Endothelial cell of umbilical vein (primary cell): ENCODE results near the gene KRT71. TPM values are rescaled to one million over a fixed set of nuclear protein-coding genes. Genes with fewer than 3 reads are reported as not detected.

ENCODE experiments used
- BruUV-seq: library from RNA; stranded (reverse); fragments of 400-500 nt; replicated peaks from 2 replicates; lab custom pipeline; 2021; lab: Mats Ljungman, UMichigan
- CTCF ChIA-PET: fragments of 300-600, 350-600 bp; sonication (Branson Sonifier 250); formaldehyde crosslinking; loops from one replicate; lab custom pipeline; 2021; ENCODE audit warnings: antibody characterized with exemption, inconsistent platforms; lab: Charles Lee
- POLR2A ChIA-PET: fragments of 300-600, 350-600 bp; sonication (Branson Sonifier 250); formaldehyde crosslinking; loops from one replicate; lab custom pipeline; 2021; ENCODE audit warnings: antibody characterized with exemption, inconsistent platforms; lab: Charles Lee
- DNase-seq: peaks from one replicate; pipeline ENCODE4 v3.0.0-alpha.2; 2011; ENCODE audit warnings: low read depth, low spot score
- FAIRE-seq: peaks from 2 replicates; lab custom pipeline; 2011; peaks lifted over from hg19 to GRCh38; lab: Jason Lieb, UNC
- H2AFZ ChIP-seq: 2 replicates; pipeline ENCODE4 v1.6.0; 2012; ENCODE audit warnings: low read depth, low read length, control low read depth, inconsistent platforms
- H3K27ac ChIP-seq: 2 replicates; pipeline ENCODE4 v1.5.1; 2011; ENCODE audit warnings: low read depth, mild to moderate bottlenecking, control low read depth, low read length, moderate library complexity; ENCODE audit not compliant: insufficient read depth
- H3K27me3 ChIP-seq, 2 experiments: 2 replicates each; pipeline versions ENCODE4 v1.6.0 to v1.6.1; 2011; ENCODE audit warnings: low read length in 2 of 2, mixed read lengths in 1 of 2; ENCODE audit not compliant: control insufficient read depth in 2 of 2, insufficient read depth in 2 of 2
- H3K36me3 ChIP-seq, 2 experiments: 2 replicates in 1 of 2; 3 replicates in 1 of 2; pipeline ENCODE4 v1.5.1; 2011; ENCODE audit warnings: low read length in 2 of 2, mild to moderate bottlenecking in 1 of 2, moderate library complexity in 1 of 2; ENCODE audit not compliant: control insufficient read depth in 2 of 2, insufficient read depth in 2 of 2; ENCODE audit errors: extremely low read depth in 1 of 2
- H3K4me1 ChIP-seq: 3 replicates; pipeline ENCODE4 v1.5.1; 2011; ENCODE audit warnings: mild to moderate bottlenecking, low read length; ENCODE audit not compliant: control insufficient read depth, insufficient read depth; ENCODE audit errors: extremely low read depth
- H3K4me2 ChIP-seq: 2 replicates; pipeline ENCODE4 v1.6.1; 2011; ENCODE audit warnings: low read length, control low read depth, mixed read lengths; ENCODE audit not compliant: insufficient read depth
- H3K4me3 ChIP-seq, 3 experiments: fragments of 200-600 bp in 1 of 3; sonication (generic), shearing (Covaris generic) in 1 of 3; replicated peaks in 1 of 3; 2 replicates each; pipeline ENCODE4 v1.5.1; 2011 to 2016; ENCODE audit warnings: control low read depth in 3 of 3, low read length in 3 of 3, mild to moderate bottlenecking in 2 of 3, inconsistent platforms in 1 of 3, low read depth in 1 of 3, moderate library complexity in 1 of 3; ENCODE audit not compliant: insufficient read depth in 1 of 3
- H3K79me2 ChIP-seq: 2 replicates; pipeline ENCODE4 v1.6.0; 2012; ENCODE audit warnings: low read length, inconsistent platforms; ENCODE audit not compliant: control insufficient read depth, insufficient read depth
- H3K9ac ChIP-seq: replicated peaks from 2 replicates; pipeline ENCODE3; 2011; ENCODE audit warnings: low read length, control low read depth; ENCODE audit not compliant: insufficient read depth; ENCODE audit errors: extremely low read depth
- H3K9me1 ChIP-seq: replicated peaks from 3 replicates; pipeline ENCODE4 v1.6.0; 2011; ENCODE audit warnings: mild to moderate bottlenecking, low read length; ENCODE audit not compliant: control insufficient read depth, insufficient read depth; ENCODE audit errors: extremely low read depth
- H3K9me3 ChIP-seq: replicated peaks from 2 replicates; pipeline ENCODE4 v1.5.1; 2012; ENCODE audit warnings: low read length, inconsistent platforms; ENCODE audit not compliant: control insufficient read depth, insufficient read depth
- H4K20me1 ChIP-seq: replicated peaks from 2 replicates; pipeline ENCODE3; 2011; ENCODE audit warnings: mild to moderate bottlenecking, low read length; ENCODE audit not compliant: control insufficient read depth, insufficient read depth; ENCODE audit errors: extremely low read depth
- EZH2 ChIP-seq: IDR thresholded peaks from 2 replicates; pipeline ENCODE4 v1.6.1; 2012; ENCODE audit warnings: borderline replicate concordance, low read depth, mild to moderate bottlenecking, moderate library complexity, low read length, inconsistent platforms; ENCODE audit not compliant: severe bottlenecking
- FOS ChIP-seq: IDR thresholded peaks from 2 replicates; pipeline ENCODE4 v1.6.1; 2011; ENCODE audit warnings: mild to moderate bottlenecking, low read length, moderate library complexity, borderline replicate concordance; ENCODE audit not compliant: insufficient read depth
- GATA2 ChIP-seq: IDR thresholded peaks from 2 replicates; pipeline ENCODE4 v1.7.0; 2011; ENCODE audit warnings: low read depth, mild to moderate bottlenecking, moderate library complexity, mixed read lengths, low read length; ENCODE audit not compliant: insufficient read length, insufficient read depth
- JUN ChIP-seq: IDR thresholded peaks from 2 replicates; pipeline ENCODE4 v1.6.1; 2011; ENCODE audit warnings: borderline replicate concordance, low read depth; ENCODE audit not compliant: insufficient read length, insufficient read depth
- MYC ChIP-seq: IDR thresholded peaks from one replicate; pipeline ENCODE4 v1.6.1; 2011; ENCODE audit warnings: mild to moderate bottlenecking, low read depth, low read length
- POLR2A ChIP-seq: IDR thresholded peaks from 2 replicates; pipeline ENCODE4 v1.6.1; 2012; ENCODE audit warnings: low read depth, mild to moderate bottlenecking, control low read depth, low read length
- POLR2AphosphoS5 ChIP-seq: IDR thresholded peaks from 2 replicates; pipeline ENCODE4 v1.6.1; 2012; ENCODE audit warnings: low read depth, mild to moderate bottlenecking, control low read depth, low read length, moderate library complexity; ENCODE audit not compliant: insufficient read depth
- dilution Hi-C: fragments of 300-500 bp; cut with MboI; formaldehyde crosslinking; loops from one replicate; pipeline ENCODE4 v1.15.0; 2019; ENCODE audit warnings: low sequenced_read_pairs; ENCODE audit not compliant: extremely low pct_ligation_motif_present
- intact Hi-C: fragments of 100-400 bp; cut with micrococcal nuclease; formaldehyde crosslinking; loops from one replicate; pipeline ENCODE4 v1.10.0; 2022
- polyA plus RNA-seq, 4 experiments: library from polyadenylated mRNA; depleted of rRNA in 3 of 4; stranded (reverse) in 3 of 4; unstranded in 1 of 4; fragments of >200 nt; gene quantifications; 2 replicates each; pipeline versions ENCODE4 v1.2.1 to v1.2.3, GENCODE V29; 2011 to 2012; ENCODE audit warnings: missing spikeins in 1 of 4
- total RNA-seq: library from RNA; stranded (reverse); gene quantifications from 2 replicates; pipeline ENCODE4 v1.2.3, GENCODE V29; 2021
- TF ChIP-seq, protein P1 (sequence below): IDR thresholded peaks from 2 replicates; pipeline ENCODE4 v1.6.1; 2011; ENCODE audit not compliant: insufficient read depth, insufficient read length
- TF ChIP-seq, protein P2 (sequence below), 2 donors: IDR thresholded peaks; 1 replicate in 1 of 2; 2 replicates in 1 of 2; pipeline ENCODE4 v1.5.1; 2011; ENCODE audit warnings: low read length in 2 of 2, mild to moderate bottlenecking in 2 of 2, moderate library complexity in 2 of 2, control low read depth in 1 of 2, inconsistent platforms in 1 of 2, low read depth in 1 of 2; ENCODE audit not compliant: insufficient read depth in 1 of 2; ENCODE audit errors: extremely low read depth in 1 of 2

KRT71 gene
- total and polyA plus RNA-seq, 2 donors (not counting 3 experiments of a cell fraction or from before 2014, with no cell fraction given): not detected

- Histone ChIP-seq H3K36me3 (no peaks in the 10 kb centered on the region), H3K27ac (no peak overlapping the region), H3K27me3 (peaks cover 10% of the 10 kb centered on the region in 2 experiments), H3K79me2 (no peaks in the 10 kb centered on the region), H3K4me2 (no peak overlapping the region), H3K4me1 (no peaks in the 10 kb centered on the region), H3K9me3 (no peaks in the 10 kb centered on the region), H3K4me3 (no peak overlapping the region), H4K20me1 (no peaks in the 10 kb centered on the region), H2AFZ (no peak overlapping the region), H3K9me1 (no peaks in the 10 kb centered on the region), H3K9ac (no peak overlapping the region)
- TF ChIP-seq, protein P1, sequence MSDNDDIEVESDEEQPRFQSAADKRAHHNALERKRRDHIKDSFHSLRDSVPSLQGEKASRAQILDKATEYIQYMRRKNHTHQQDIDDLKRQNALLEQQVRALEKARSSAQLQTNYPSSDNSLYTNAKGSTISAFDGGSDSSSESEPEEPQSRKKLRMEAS: no peak
- TF ChIP-seq POLR2A: no peak
- no peak for TF ChIP-seq GATA2
- TF ChIP-seq JUN: no peak
- no peak for TF ChIP-seq EZH2
- no peak for TF ChIP-seq MYC
- no peak for TF ChIP-seq POLR2AphosphoS5
- no peak for TF ChIP-seq FOS
- dilution Hi-C loops (no loop called here), intact Hi-C loops (no loop called here)
- no peak for FAIRE-seq
- POLR2A ChIA-PET: no interaction called here
- CTCF ChIA-PET: no interaction called here
- no TSS peak for BruUV-seq
- DNase-seq: no peak
Observed at GRCh38 chr12:52496590-52497071, 56.3 kb downstream of the KRT71 start.

- H3K27ac ChIP-seq: no peak overlapping the region
- DNase-seq: no peak
Observed at GRCh38 chr12:52496054-52496453, 56.9 kb downstream of the KRT71 start.

More at GRCh38 chr12:52496054-52496453, 56.9 kb downstream of the KRT71 start:
- BruUV-seq: no TSS peak
- POLR2A ChIA-PET: no interaction called here
- H2AFZ ChIP-seq: no peak overlapping the region
- no peak for FAIRE-seq
- no peak overlapping the region for H3K4me2 ChIP-seq
- H3K9ac ChIP-seq: no peak overlapping the region
- no peaks in the 10 kb centered on the region for H3K36me3 ChIP-seq
- H3K4me3 ChIP-seq: no peak overlapping the region
- H3K79me2 ChIP-seq: no peaks in the 10 kb centered on the region
- dilution Hi-C loops (no loop called here), intact Hi-C loops (no loop called here)
- H3K27me3 ChIP-seq: peaks cover 10% of the 10 kb centered on the region in 2 experiments
- no peaks in the 10 kb centered on the region for H3K9me3 ChIP-seq
- H4K20me1 ChIP-seq: no peaks in the 10 kb centered on the region
- TF ChIP-seq, protein P2, sequence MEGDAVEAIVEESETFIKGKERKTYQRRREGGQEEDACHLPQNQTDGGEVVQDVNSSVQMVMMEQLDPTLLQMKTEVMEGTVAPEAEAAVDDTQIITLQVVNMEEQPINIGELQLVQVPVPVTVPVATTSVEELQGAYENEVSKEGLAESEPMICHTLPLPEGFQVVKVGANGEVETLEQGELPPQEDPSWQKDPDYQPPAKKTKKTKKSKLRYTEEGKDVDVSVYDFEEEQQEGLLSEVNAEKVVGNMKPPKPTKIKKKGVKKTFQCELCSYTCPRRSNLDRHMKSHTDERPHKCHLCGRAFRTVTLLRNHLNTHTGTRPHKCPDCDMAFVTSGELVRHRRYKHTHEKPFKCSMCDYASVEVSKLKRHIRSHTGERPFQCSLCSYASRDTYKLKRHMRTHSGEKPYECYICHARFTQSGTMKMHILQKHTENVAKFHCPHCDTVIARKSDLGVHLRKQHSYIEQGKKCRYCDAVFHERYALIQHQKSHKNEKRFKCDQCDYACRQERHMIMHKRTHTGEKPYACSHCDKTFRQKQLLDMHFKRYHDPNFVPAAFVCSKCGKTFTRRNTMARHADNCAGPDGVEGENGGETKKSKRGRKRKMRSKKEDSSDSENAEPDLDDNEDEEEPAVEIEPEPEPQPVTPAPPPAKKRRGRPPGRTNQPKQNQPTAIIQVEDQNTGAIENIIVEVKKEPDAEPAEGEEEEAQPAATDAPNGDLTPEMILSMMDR (IDR thresholded peaks at IDR 0.05; ENCODE audit: extremely low read depth in 1 of 2, insufficient read depth in 1 of 2, low read depth in 1 of 2, low read length in 2 of 2): no peak
- TF ChIP-seq FOS (no peak), JUN (no peak), POLR2A (no peak), POLR2AphosphoS5 (no peak), GATA2 (no peak), EZH2 (no peak), MYC (no peak)
- TF ChIP-seq, protein P1: no peak
- no peaks in the 10 kb centered on the region for H3K9me1 ChIP-seq
- CTCF ChIA-PET: no interaction called here
- H3K4me1 ChIP-seq: no peaks in the 10 kb centered on the region
